SW 1271 (cell line): Measurements from ENCODE around the gene HS6ST1.
"Not testable (repeated sequence)": the region's sequence is repeated elsewhere in the genome, so short reads cannot be mapped to it uniquely, and the experiment has no call there.

Source experiments
- DNase-seq, 2 experiments: peaks; one replicate each; lab custom pipeline; 2025; lab: John Stamatoyannopoulos, UW

HS6ST1 gene

GRCh38 chr2:128268611-128269010 is 50.1 kb downstream of the HS6ST1 start:
- DNase-seq: not testable (repeated sequence)

- DNase-seq: not testable (repeated sequence)
These were observed 50.5 kb downstream of the HS6ST1 start for GRCh38 chr2:128268145-128268544.

GRCh38 chr2:128267649-128268048 is 51.0 kb downstream of the HS6ST1 start:
- not testable (repeated sequence) for DNase-seq

GRCh38 chr2:128267197-128267596 is 51.5 kb downstream of the HS6ST1 start:
- not testable (repeated sequence) for DNase-seq

- DNase-seq: not testable (repeated sequence)
These were observed 52.2 kb downstream of the HS6ST1 start for GRCh38 chr2:128266463-128266862.

- DNase-seq: not testable (repeated sequence)
These were observed 53.1 kb downstream of the HS6ST1 start for GRCh38 chr2:128265608-128265993.

GRCh38 chr2:128264881-128265607 is 53.6 kb downstream of the HS6ST1 start:
- no peak for DNase-seq

- DNase-seq: no peak
These were observed 54.8 kb downstream of the HS6ST1 start for GRCh38 chr2:128263902-128264331.

GRCh38 chr2:128262315-128263253 is 56.1 kb downstream of the HS6ST1 start:
- DNase-seq: no peak

GRCh38 chr2:128261245-128262128 is 57.2 kb downstream of the HS6ST1 start:
- no peak for DNase-seq

GRCh38 chr2:128260239-128261138 is 58.2 kb downstream of the HS6ST1 start:
- no peak for DNase-seq

GRCh38 chr2:128259585-128259984 is 59.1 kb downstream of the HS6ST1 start:
- no peak for DNase-seq

- no peak for DNase-seq
These were observed 60.5 kb downstream of the HS6ST1 start for GRCh38 chr2:128258218-128258617.

GRCh38 chr2:128252501-128252900 is 66.2 kb downstream of the HS6ST1 start:
- no peak for DNase-seq

- DNase-seq: not testable (repeated sequence)
These were observed 66.6 kb downstream of the HS6ST1 start for GRCh38 chr2:128252086-128252485.

- no peak for DNase-seq
These were observed 68.2 kb downstream of the HS6ST1 start for GRCh38 chr2:128250229-128251025.

GRCh38 chr2:128249555-128249954 is 69.1 kb downstream of the HS6ST1 start:
- DNase-seq: no peak

- DNase-seq: no peak
These were observed 72.9 kb downstream of the HS6ST1 start for GRCh38 chr2:128245813-128246212.

GRCh38 chr2:128241896-128242295 is 76.8 kb downstream of the HS6ST1 start:
- DNase-seq: no peak
